Stimulated activated CD8-positive, alpha-beta memory T cell treated with anti-CD3 and anti-CD28 coated beads, Interleukin-12 subunit alpha, Interleukin-12 subunit beta, amount 100 ng/mL, for 1 hour (primary cell): ENCODE measurements around the gene TGFBR1.
"Not testable (repeated sequence)": the region's sequence is repeated elsewhere in the genome, so short reads cannot be mapped to it uniquely, and the experiment has no call there.

ENCODE experiments used
- DNase-seq: peaks from one replicate; pipeline ENCODE4 v3.0.0-alpha.2; 2020; ENCODE audit warnings: low read depth

The TGFBR1 gene

GRCh38 chr9:99189887-99190596 is 85.1 kb downstream of the TGFBR1 start:
- DNase-seq, result no peak

- DNase-seq, result no peak
These were observed 85.8 kb downstream of the TGFBR1 start for GRCh38 chr9:99190597-99191283.

GRCh38 chr9:99192786-99193465 is 88.0 kb downstream of the TGFBR1 start:
- DNase-seq, result no peak

GRCh38 chr9:99193466-99193821 is 88.5 kb downstream of the TGFBR1 start:
- DNase-seq, result no peak

GRCh38 chr9:99196484-99196883 is 91.6 kb downstream of the TGFBR1 start:
- not testable (repeated sequence) for DNase-seq

- DNase-seq, result no peak
These were observed 92.3 kb downstream of the TGFBR1 start for GRCh38 chr9:99197124-99197630.

- DNase-seq, result no peak
These were observed 93.1 kb downstream of the TGFBR1 start for GRCh38 chr9:99197987-99198386.

GRCh38 chr9:99199938-99200539 is 95.1 kb downstream of the TGFBR1 start:
- DNase-seq, result no peak

GRCh38 chr9:99201603-99202002 is 96.7 kb downstream of the TGFBR1 start:
- no peak for DNase-seq
